ENCODE data around the gene PLCB4. TPM values are rescaled to one million over a fixed set of nuclear protein-coding genes. Genes with fewer than 3 reads are reported as not detected.

Gene PLCB4
- total RNA-seq, 1 donor from 2014 or later: not detected

DNA sequence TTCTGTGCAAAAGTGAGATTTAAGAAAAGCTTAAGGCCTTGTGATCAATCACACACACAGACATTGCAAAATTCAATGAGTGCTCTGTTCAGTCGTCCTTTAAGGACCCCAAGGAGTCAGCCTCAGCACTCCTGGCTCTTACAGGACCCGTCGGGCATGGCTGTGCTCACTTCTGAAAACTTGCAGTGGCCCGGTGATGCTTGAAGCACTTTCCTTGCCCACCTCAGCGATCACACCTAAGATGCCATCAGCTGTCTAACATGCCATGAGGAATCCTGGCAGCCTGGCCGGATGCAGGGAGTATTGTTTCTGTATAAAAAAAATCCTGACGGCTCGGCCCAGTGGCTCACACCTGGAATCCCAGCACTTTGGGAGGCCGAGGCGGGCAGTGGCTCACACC, 344.1 kb downstream of the PLCB4 start:
- Mint-ChIP-seq H3K4me1 (ENCODE audit: low read depth) (no peaks in the 10 kb centered on the region), H3K4me3 (ENCODE audit: low read depth) (no peak overlapping the region)
- intact Hi-C loops (cut with micrococcal nuclease): no loop called here

GRCh38 chr20:9415426-9415825, 346.5 kb downstream of the PLCB4 start:
- Mint-ChIP-seq H3K4me1 (ENCODE audit: low read depth) (no peaks in the 10 kb centered on the region), H3K9me3 (no peaks in the 10 kb centered on the region), H3K27me3 (ENCODE audit: low read depth) (no peaks in the 10 kb centered on the region), H3K36me3 (ENCODE audit: low read depth) (no peaks in the 10 kb centered on the region), H3K4me3 (ENCODE audit: low read depth) (no peak overlapping the region), H3K27ac (no peak overlapping the region)
- intact Hi-C loops (cut with micrococcal nuclease): no loop called here
- DNase-seq (ENCODE audit: low spot score): no peak

More for the DNA sequence above, 344.1 kb downstream of the PLCB4 start:
- Mint-ChIP-seq H3K9me3 (no peaks in the 10 kb centered on the region), H3K27me3 (ENCODE audit: low read depth) (no peaks in the 10 kb centered on the region), H3K36me3 (ENCODE audit: low read depth) (no peaks in the 10 kb centered on the region), H3K27ac (no peak overlapping the region)
- DNase-seq (ENCODE audit: low spot score): no peak

DNA sequence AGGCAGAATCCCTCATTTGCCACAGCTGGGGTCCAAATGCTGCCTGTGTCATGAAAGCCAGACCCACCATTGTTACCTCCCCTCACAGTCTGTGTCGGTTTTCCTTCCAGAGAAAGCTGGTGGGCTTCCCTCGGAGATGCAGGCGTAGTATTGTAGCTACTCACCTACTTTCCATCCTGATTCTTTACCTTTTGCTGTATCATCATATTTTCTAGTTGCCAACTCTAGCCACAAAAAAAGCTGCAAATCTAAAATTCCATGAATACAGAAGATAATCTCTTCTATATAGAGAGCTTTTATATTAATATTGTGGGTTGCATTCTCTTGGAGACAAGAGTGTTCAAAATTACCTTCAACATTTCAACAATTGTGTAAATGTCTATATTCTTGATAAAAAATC, 347.5 kb downstream of the PLCB4 start:
- Mint-ChIP-seq H3K4me3 (ENCODE audit: low read depth) (no peak overlapping the region), H3K36me3 (ENCODE audit: low read depth) (no peaks in the 10 kb centered on the region), H3K27me3 (ENCODE audit: low read depth) (no peaks in the 10 kb centered on the region), H3K27ac (no peak overlapping the region), H3K9me3 (no peaks in the 10 kb centered on the region), H3K4me1 (ENCODE audit: low read depth) (no peaks in the 10 kb centered on the region)
- DNase-seq (ENCODE audit: low spot score): no peak
- intact Hi-C loops (cut with micrococcal nuclease): no loop called here

- Mint-ChIP-seq H3K27ac (no peak overlapping the region), H3K4me1 (ENCODE audit: low read depth) (no peaks in the 10 kb centered on the region), H3K9me3 (no peaks in the 10 kb centered on the region), H3K4me3 (ENCODE audit: low read depth) (no peak overlapping the region), H3K27me3 (ENCODE audit: low read depth) (no peaks in the 10 kb centered on the region), H3K36me3 (ENCODE audit: low read depth) (no peaks in the 10 kb centered on the region)
- intact Hi-C loops (cut with micrococcal nuclease): no loop called here
- no peak for DNase-seq (ENCODE audit: low spot score)
Measured at GRCh38 chr20:9417665-9418064, 348.8 kb downstream of the PLCB4 start.

GRCh38 chr20:9422321-9423057, 353.6 kb downstream of the PLCB4 start:
- no peak overlapping the region for H3K27ac Mint-ChIP-seq
- H3K4me3 Mint-ChIP-seq (ENCODE audit: low read depth): no peak overlapping the region
- H3K4me1 Mint-ChIP-seq (ENCODE audit: low read depth): no peaks in the 10 kb centered on the region
- no peaks in the 10 kb centered on the region for H3K27me3 Mint-ChIP-seq (ENCODE audit: low read depth)
- no peaks in the 10 kb centered on the region for H3K36me3 Mint-ChIP-seq (ENCODE audit: low read depth)
- no peak for DNase-seq (ENCODE audit: low spot score)
- intact Hi-C loops (cut with micrococcal nuclease): no loop called here
- H3K9me3 Mint-ChIP-seq: no peaks in the 10 kb centered on the region

GRCh38 chr20:9424551-9424950, 355.7 kb downstream of the PLCB4 start:
- Mint-ChIP-seq H3K9me3 (no peaks in the 10 kb centered on the region), H3K27ac (no peak overlapping the region), H3K36me3 (ENCODE audit: low read depth) (no peaks in the 10 kb centered on the region), H3K4me3 (ENCODE audit: low read depth) (no peak overlapping the region), H3K4me1 (ENCODE audit: low read depth) (no peaks in the 10 kb centered on the region), H3K27me3 (ENCODE audit: low read depth) (no peaks in the 10 kb centered on the region)
- DNase-seq (ENCODE audit: low spot score): no peak
- intact Hi-C loops (cut with micrococcal nuclease): no loop called here

DNA sequence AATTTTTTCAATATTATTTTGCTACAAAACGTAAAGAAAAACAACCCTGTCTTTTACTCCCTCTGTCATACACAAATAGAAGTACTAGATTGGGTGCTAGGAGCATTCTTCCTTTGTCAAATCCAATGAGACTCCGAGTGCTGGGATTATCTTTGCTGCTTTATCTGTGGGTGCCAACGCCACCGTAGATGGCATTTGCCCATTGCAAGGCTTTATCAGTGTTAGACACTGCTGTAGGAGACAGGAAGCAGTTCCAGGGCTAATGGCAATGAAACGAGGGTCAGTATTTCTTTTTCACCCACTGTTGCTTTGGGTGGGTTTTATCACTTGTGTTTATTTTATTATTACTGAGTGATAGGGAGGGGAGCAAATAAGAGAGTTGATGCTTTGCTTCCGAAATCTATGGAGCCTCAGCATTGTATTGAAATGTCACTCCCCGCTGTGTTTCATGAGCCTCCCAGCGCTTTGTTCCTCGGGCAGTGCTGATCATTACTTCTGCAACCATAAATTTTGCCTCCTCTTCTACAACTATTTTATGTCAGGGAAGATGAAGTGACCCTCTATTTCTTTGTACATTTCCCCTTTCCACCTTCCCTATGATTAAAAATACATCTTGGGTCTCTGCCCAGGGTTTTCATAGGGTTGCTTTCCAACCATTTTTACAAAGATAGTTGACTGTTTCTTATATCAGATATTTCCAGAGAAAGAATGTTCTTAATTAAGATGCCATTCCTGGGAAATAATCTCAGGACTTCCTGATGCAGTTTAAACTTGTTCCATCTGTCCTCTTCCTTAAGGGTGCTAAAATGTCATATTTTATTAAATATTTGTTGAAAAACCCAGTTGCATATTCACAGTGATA, 358.8 kb downstream of the PLCB4 start:
- H3K27me3 Mint-ChIP-seq (ENCODE audit: low read depth): no peaks in the 10 kb centered on the region
- H3K9me3 Mint-ChIP-seq: no peaks in the 10 kb centered on the region
- intact Hi-C loops (cut with micrococcal nuclease): no loop called here
- no peak for DNase-seq (ENCODE audit: low spot score)
- H3K4me1 Mint-ChIP-seq (ENCODE audit: low read depth): no peaks in the 10 kb centered on the region
- H3K4me3 Mint-ChIP-seq (ENCODE audit: low read depth): no peak overlapping the region
- H3K27ac Mint-ChIP-seq: no peak overlapping the region
- H3K36me3 Mint-ChIP-seq (ENCODE audit: low read depth): no peaks in the 10 kb centered on the region

- Mint-ChIP-seq H3K4me1 (ENCODE audit: low read depth) (no peaks in the 10 kb centered on the region), H3K36me3 (ENCODE audit: low read depth) (no peaks in the 10 kb centered on the region), H3K27ac (no peak overlapping the region), H3K4me3 (ENCODE audit: low read depth) (no peak overlapping the region), H3K27me3 (ENCODE audit: low read depth) (no peaks in the 10 kb centered on the region), H3K9me3 (no peaks in the 10 kb centered on the region)
- no peak for DNase-seq (ENCODE audit: low spot score)
- intact Hi-C loops (cut with micrococcal nuclease): no loop called here
Measured at GRCh38 chr20:9428292-9428607, 359.4 kb downstream of the PLCB4 start.

DNA sequence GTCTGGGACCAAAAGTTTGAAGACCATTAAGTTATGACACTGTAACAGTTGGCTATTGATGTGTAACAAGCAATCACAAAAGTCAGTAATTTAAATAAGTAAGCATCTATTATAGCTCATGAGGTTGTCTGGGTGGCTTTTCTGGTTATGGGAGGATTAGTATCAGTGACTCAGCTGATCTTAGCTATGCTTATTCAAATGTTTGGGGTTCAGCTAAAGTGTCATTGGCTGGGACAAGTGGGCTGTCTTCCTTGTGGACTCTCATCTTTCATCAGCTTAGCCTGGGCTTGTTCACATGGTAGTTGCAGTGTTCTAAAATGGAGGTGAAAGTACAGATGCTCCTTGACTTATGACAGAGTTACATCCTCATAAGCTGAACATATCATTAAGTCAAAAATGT, 370.9 kb downstream of the PLCB4 start:
- H3K27ac Mint-ChIP-seq: no peak overlapping the region
- no peaks in the 10 kb centered on the region for H3K4me1 Mint-ChIP-seq (ENCODE audit: low read depth)
- intact Hi-C loops (cut with micrococcal nuclease): no loop called here
- H3K27me3 Mint-ChIP-seq (ENCODE audit: low read depth): no peaks in the 10 kb centered on the region
- H3K36me3 Mint-ChIP-seq (ENCODE audit: low read depth): no peaks in the 10 kb centered on the region
- H3K9me3 Mint-ChIP-seq: peaks cover 15% of the 10 kb centered on the region
- no peak overlapping the region for H3K4me3 Mint-ChIP-seq (ENCODE audit: low read depth)
- DNase-seq (ENCODE audit: low spot score): no peak

DNA sequence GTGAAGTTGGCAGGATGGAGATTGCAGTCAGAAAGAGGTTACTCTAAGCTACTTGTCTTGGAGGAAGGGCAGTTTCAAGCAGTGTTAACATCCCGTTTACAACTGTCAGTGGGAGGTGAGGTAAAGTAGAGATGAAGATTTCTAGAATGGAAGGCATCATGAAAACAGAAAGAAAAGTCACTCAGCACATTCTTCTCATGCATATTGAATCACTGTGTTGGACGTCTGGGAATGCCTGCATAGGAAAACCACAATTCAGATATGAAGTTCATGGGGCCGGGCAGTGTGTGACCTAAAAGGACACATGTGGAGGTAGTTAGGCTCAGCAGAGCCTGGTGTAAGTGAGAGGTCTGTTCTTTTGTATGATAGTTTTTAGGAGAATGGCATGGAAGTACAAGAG, 372.0 kb downstream of the PLCB4 start:
- no peak for DNase-seq (ENCODE audit: low spot score)
- H3K4me1 Mint-ChIP-seq (ENCODE audit: low read depth): no peaks in the 10 kb centered on the region
- intact Hi-C loops (cut with micrococcal nuclease): no loop called here

DNA sequence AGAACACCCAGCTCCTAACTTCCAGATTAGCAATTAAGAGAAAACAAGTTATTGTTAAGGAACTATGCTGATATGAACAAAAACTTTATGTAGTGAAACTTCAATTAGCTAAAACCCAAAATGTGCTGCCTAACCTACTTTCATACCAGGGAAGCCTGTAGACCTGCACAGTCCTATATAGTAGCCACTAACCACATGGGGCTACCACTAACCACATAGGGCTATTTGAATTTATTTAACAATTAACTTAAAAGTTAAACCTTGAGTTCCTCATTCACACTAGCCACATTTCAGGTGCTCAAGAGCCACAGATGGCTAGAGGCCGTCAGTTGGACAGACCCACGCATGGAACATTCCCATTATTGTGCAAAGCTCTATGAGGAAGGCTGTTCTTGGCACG, 373.1 kb downstream of the PLCB4 start:
- intact Hi-C loops (cut with micrococcal nuclease): no loop called here
- Mint-ChIP-seq H3K36me3 (ENCODE audit: low read depth) (no peaks in the 10 kb centered on the region), H3K4me1 (ENCODE audit: low read depth) (no peaks in the 10 kb centered on the region), H3K27ac (no peak overlapping the region), H3K27me3 (ENCODE audit: low read depth) (no peaks in the 10 kb centered on the region), H3K4me3 (ENCODE audit: low read depth) (no peak overlapping the region), H3K9me3 (peaks cover 15% of the 10 kb centered on the region)
- DNase-seq (ENCODE audit: low spot score): no peak

More for the DNA sequence above, 372.0 kb downstream of the PLCB4 start:
- Mint-ChIP-seq H3K27ac (no peak overlapping the region), H3K4me3 (ENCODE audit: low read depth) (no peak overlapping the region), H3K9me3 (peaks cover 15% of the 10 kb centered on the region), H3K27me3 (ENCODE audit: low read depth) (no peaks in the 10 kb centered on the region), H3K36me3 (ENCODE audit: low read depth) (no peaks in the 10 kb centered on the region)

DNA sequence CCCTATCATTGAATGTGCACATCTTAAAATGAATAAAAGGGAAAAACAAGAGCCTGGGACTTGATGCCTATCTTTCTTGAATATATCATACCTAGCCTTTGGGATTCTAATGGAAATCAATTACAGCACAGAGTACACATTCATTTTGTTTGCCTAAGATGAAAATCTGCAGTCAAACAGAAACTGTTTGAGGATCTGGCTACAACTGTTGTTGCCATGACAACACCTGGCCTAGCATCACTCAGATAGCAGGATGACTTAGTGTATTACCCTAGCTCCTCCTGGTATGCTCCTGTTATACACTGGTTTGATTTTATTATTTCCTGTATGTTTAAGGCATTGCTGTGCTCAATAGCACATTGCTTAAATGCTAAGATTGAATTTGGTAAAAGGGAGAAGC, 374.0 kb downstream of the PLCB4 start:
- no peaks in the 10 kb centered on the region for H3K4me1 Mint-ChIP-seq (ENCODE audit: low read depth)
- H3K27ac Mint-ChIP-seq: no peak overlapping the region
- no peaks in the 10 kb centered on the region for H3K36me3 Mint-ChIP-seq (ENCODE audit: low read depth)
- DNase-seq (ENCODE audit: low spot score): no peak
- H3K4me3 Mint-ChIP-seq (ENCODE audit: low read depth): no peak overlapping the region
- no peaks in the 10 kb centered on the region for H3K27me3 Mint-ChIP-seq (ENCODE audit: low read depth)
- peaks cover 13% of the 10 kb centered on the region for H3K9me3 Mint-ChIP-seq
- intact Hi-C loops (cut with micrococcal nuclease): no loop called here

GRCh38 chr20:9444921-9445320, 376.0 kb downstream of the PLCB4 start:
- no peaks in the 10 kb centered on the region for H3K27me3 Mint-ChIP-seq (ENCODE audit: low read depth)
- no peak overlapping the region for H3K4me3 Mint-ChIP-seq (ENCODE audit: low read depth)
- H3K4me1 Mint-ChIP-seq (ENCODE audit: low read depth): no peaks in the 10 kb centered on the region
- DNase-seq (ENCODE audit: low spot score): no peak
- no peak overlapping the region for H3K27ac Mint-ChIP-seq
- no peaks in the 10 kb centered on the region for H3K36me3 Mint-ChIP-seq (ENCODE audit: low read depth)
- intact Hi-C loops (cut with micrococcal nuclease): no loop called here
- H3K9me3 Mint-ChIP-seq: no peaks in the 10 kb centered on the region

All from activated T-helper 2 cell treated with anti-CD3 and anti-CD28 coated beads, Interferon-gamma antibody, Interleukin-2, Interleukin-4, amounts not matched to agents 10 μg/mL and 5 μg/mL and 100 μg/mL, durations not matched to agents 14 hours and 24 hours and 36 hours (primary cell).